Pulmonary artery endothelial cell (primary cell): ENCODE results near the gene FCN2. TPM values are rescaled to one million over a fixed set of nuclear protein-coding genes. Genes with fewer than 3 reads are reported as not detected.

Experiments
- DNase-seq: peaks from one replicate; pipeline ENCODE4 v3.0.0-alpha.2; 2011; ENCODE audit warnings: low read depth, low spot score
- total RNA-seq: library from RNA; depleted of rRNA; stranded (reverse); fragments of >200 nt; gene quantifications from 2 replicates; pipeline ENCODE4 v1.2.3, GENCODE V29; 2014

FCN2 gene
- total RNA-seq, 1 donor from 2014 or later, result not detected

DNA sequence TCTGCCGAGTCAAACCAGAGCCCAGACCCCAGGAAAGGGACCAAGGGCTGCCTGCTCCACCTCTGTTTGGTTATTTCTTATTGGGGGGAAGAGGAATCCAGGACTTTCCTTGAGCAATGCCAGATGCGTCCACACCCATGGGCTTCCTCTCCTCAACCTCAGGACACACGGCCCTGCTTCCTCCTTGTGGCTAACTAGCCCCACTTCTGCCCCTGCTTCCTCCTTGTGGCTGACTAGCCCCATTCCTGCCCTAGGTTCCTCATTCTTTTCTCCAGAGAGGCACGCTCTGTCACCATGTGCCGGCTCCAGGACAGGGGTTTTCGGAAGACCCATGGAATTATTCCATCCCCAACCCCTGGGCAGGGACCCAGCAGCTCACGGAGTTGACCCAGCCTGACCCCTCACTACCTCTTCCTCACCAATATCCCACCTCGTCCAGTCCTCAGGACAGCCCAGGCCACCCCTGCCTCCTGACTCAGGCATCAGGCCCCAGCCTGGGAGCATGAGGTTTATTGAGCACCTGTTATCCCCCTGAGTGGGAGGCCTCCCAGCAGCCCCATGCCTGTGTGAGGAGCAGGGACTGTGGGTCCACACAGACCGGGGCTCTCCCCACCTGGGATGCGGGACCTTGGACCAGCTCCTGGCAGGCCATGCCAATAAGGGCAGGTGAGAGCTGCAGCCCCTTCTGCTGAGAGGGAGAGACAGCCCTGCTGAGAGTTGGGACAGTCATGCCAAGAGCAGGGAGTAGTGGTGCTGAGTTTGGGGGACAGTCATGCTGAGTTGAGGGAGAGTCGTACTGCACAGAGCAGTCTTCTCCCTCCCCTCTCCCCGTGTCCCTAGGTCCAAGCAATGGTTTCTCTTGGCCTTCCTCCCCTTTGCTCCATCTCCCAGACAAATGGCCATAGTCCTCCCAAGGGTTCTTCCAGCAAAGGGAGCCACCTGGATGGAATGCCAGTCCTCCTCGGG, 48.9 kb downstream of the FCN2 start:
- no peak for DNase-seq

DNA sequence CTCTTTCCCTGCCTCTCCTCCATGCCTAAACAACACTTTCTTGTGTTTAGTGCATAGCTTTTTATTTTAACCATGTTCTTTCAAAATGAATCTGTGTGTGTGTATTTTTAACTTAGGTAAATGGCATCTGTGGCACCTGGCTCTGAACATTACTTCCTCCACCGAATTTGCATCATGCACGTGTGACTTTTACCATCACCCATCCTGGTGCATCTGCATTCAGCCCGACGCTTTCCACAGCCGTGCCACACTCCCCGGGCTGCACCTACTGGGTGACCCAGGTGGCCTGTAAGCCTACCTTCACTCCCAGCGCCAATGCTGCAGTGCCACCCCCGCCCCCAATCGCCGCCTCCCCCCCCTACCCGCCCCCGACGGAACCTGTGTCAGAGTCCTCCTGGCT, 49.8 kb downstream of the FCN2 start:
- no peak for DNase-seq

DNA sequence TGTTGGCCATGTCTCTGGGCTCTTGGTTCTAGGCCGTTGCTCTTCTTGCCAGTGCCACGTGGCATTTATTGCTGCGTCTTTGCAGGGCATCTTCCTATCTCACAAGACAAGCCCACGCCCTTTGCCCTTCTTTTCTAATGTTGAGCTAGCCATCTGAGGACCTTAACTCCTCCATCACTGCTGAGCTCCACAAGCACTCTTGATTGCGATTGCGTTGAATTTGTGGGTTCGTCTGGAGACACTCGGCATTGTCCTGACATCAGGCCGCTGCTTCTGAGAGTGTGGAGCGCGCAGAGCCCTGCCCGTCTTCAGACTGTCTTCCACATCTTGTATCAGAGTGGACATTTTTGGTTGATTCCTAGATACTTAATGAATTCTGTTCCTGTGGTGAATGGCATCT, 51.6 kb downstream of the FCN2 start:
- no peak for DNase-seq

DNA sequence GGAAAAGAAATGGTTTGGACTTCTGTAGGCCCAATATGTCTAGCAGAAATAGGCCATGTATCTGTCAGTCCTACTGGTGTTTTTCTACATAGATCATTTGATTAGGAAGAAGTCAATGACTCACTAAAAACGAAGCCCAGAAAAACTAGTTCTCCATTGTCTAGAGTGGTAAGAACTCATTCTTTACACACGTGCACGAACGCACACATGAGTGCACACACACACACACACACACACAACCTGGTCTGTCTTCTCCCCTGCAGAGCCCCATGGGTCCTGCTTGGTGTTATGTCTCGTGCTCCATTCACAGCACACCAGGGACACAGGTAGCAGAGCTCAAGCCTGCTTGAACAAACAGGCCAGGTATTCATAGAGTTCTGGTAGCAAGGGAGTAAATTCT, 52.0 kb downstream of the FCN2 start:
- no peak for DNase-seq

DNA sequence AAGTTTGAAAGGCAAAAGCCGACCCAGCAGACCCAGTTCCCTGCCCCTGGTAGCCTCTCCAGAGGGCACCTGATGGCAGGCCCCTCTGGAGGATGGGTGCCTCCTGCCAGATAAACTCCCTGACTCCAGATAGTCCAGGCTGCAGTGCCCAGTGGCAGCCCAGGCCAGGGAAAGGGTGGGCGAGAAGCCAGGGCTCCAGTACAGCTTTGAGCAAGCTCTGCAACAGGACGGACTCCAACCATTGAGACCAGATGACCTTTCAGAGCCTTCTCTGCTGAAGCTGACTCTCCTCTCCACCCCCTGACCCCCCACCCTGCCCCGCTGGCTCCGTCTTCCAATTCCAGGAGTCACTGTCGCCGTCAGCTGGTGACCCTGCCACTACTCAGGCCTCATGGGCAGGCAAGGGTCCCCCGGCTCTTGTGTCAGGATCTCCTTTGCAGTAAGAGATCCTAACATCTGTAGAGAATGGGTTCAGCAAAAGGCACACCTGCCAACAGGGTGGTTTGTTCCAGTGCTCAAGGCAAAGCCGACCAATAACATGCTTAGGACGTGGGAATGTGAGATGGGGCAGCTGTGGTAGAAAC, 52.6 kb downstream of the FCN2 start:
- no peak for DNase-seq

DNA sequence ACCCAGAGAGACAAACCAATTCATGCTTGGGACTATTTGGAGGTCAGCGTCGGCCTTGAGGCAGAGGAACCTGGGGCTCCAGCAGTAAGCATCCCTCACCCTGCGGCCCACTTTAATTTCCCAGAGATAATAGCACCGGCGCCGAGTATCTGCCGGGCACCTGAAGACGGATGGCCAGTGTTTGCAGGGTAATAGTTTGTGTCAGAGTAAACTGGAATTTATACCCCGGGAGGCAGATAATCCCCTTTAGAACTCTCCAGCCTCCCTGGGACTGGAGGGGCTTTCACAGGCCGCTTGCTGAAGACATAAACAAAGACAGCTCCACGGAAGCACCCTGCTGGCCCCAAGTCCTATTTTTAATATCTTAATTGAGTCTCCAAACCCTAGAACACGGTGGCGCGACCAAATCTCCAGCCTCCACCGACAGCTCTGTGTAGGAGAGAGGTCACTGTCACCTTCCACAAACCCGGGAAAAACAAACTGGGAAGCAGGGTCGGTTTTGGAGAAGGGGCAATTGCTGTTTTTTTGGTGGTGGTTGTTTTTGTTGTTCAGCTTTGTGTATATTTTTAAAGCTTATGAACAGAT, 54.5 kb downstream of the FCN2 start:
- no peak for DNase-seq

DNA sequence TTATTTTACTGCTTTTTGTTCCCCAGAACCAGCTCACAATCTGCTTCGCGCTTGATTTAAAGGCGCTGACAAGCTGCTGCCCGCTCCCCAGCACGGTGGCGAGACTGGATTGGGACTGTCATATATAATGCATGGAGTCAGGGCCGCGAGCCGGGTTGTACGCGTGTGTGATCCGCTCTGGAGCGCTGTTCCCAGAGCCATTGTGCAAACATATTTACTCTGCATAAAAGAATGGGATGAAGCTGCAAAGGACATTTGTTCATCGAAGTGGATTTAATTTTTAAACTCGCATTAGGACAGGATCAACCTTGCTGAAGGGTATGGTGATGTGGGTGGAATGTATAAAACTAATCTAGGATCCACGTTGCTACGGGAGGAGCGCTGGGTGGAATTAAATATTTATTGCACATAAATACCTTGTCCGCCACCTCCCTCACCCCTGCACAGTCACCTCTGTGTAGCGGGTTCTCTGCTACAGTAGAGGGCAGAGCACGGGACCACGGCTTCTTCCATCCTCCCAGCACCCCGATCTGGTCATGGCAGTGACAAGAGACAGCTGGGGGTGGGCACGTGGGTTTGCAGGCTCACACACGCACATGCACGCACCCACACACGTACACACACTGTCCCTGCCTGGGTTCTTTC, 55.2 kb downstream of the FCN2 start:
- DNase-seq, result no peak

DNA sequence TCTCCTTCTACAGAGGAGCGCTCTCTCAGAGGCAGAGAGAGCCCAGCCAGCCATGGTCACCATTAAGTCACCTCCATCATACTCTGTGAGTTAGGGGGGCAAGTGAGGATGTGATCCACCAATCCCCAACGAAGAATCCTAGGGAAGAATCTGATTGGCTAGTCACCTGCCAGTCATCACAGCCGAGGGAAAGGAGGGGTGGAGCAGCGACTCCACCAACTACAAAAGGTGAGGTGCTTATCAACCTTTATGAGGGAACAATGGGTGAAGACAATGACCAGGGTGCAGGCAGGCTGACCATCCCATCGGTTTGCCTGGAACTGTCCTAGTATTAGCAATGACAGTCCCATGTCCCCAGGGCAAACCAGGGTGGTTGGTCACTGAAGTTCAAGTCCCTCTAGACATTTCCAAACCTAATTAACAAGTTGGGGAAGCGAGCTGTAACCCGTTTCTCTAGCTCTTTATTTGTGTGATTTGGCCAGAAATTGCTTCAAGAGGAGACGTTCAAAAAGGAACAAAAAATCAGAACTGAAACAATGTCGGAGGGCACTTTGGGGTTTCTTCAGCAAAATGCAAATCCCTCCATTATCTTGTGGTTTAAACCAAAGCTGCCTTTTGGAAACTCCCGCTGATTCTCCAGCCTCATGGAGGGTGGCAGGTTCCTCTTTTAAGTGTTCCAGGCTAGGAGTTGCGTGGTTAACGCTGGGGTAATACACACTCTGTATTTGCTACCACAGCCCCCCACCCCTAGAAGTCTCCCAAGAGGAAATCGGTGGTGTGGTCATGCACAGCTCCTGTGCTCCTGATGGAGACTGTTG, 55.9 kb downstream of the FCN2 start:
- DNase-seq, result no peak

Other genes starting within 250 kb of the FCN2 start
- 57.7 and 87.1 TPM in 2 replicates for gene COL5A1, start 239.0 kb upstream of the FCN2 start, total RNA-seq
- gene FCN1, start 37.1 kb downstream of the FCN2 start, total RNA-seq, result not detected in 2 replicates
- gene OLFM1, start 206.9 kb downstream of the FCN2 start, total RNA-seq, result 0.13 and 0.46 TPM in 2 replicates